GM12878 (cell line): Measurements from ENCODE around the gene SEMA3G. TPM values are rescaled to one million over a fixed set of nuclear protein-coding genes. Genes with fewer than 3 reads are reported as not detected.

ENCODE experiments used
- ESRRA ChIP-seq: IDR thresholded peaks from 2 replicates; pipeline ENCODE4 v1.6.1; 2012; ENCODE audit warnings: mild to moderate bottlenecking, low read length, improper control_type of control experiment
- HDGF ChIP-seq: fragments of 450-650 bp; IDR thresholded peaks from 2 replicates; pipeline ENCODE4 v1.6.1; 2016; ENCODE audit warnings: antibody characterized with exemption
- MTA3 ChIP-seq: IDR thresholded peaks from 2 replicates; pipeline ENCODE4 v1.6.1; 2012; ENCODE audit warnings: low read length, inconsistent platforms, borderline replicate concordance
- NFYA ChIP-seq: IDR thresholded peaks from 2 replicates; pipeline ENCODE4 v1.6.1; 2011; ENCODE audit warnings: low read depth, mild to moderate bottlenecking, low read length, improper control_type of control experiment, borderline replicate concordance
- PML ChIP-seq: IDR thresholded peaks from 2 replicates; pipeline ENCODE4 v1.6.1; 2012; ENCODE audit warnings: low read length, inconsistent platforms
- POLR2A ChIP-seq: IDR thresholded peaks from 2 replicates; pipeline ENCODE4 v1.6.1; 2011; ENCODE audit warnings: low read depth, mild to moderate bottlenecking, low read length
- SP1 ChIP-seq: IDR thresholded peaks from one replicate; pipeline ENCODE4 v1.6.1; 2011; ENCODE audit warnings: low read depth, low read length
- ZNF622 ChIP-seq: fragments of 450-650 bp; IDR thresholded peaks from 2 replicates; pipeline ENCODE4 v1.6.1; 2017; ENCODE audit warnings: mild to moderate bottlenecking, inconsistent platforms
- polyA plus RNA-seq, 11 experiments: library from polyadenylated mRNA; depleted of rRNA in 4 of 11; unstranded in 6 of 11; stranded (reverse) in 5 of 11; fragments of >200 nt; fragmentation: Nextera tagmentation in 4 of 11; fragmentation: Illumina TruSeq in 1 of 11; extraction: Ambion mirVana in 4 of 11; extraction: Trizol in 1 of 11; gene quantifications; 1 replicate in 1 of 11; 2 replicates in 10 of 11; pipeline versions ENCODE4 v1.2.1 to v1.2.3, GENCODE V29; 2011 to 2016; ENCODE audit warnings: inconsistent platforms in 2 of 11, missing spikeins in 2 of 11, low read depth in 1 of 11
- total RNA-seq, 4 experiments: library from RNA; depleted of rRNA in 3 of 4; stranded (reverse); fragments of >200 nt in 3 of 4; fragmentation: Illumina TruSeq in 1 of 4; extraction: Trizol in 1 of 4; gene quantifications; 2 replicates each; pipeline versions ENCODE4 v1.2.1 to v1.2.3, GENCODE V29; 2013 to 2021
- TF ChIP-seq, protein P1 (sequence below), 3 experiments: IDR thresholded peaks in 2 of 3; conservative IDR thresholded peaks in 1 of 3; 2 replicates each; pipeline ENCODE4 v1.5.1; 2011; ENCODE audit warnings: low read depth in 3 of 3, low read length in 3 of 3, mild to moderate bottlenecking in 3 of 3, control low read depth in 2 of 3, moderate library complexity in 2 of 3, inconsistent platforms in 1 of 3, mixed read lengths in 1 of 3; ENCODE audit not compliant: control insufficient read depth in 2 of 3, insufficient read depth in 1 of 3; ENCODE audit errors: extremely low read depth in 1 of 3
- TF ChIP-seq, protein P2 (sequence below): IDR thresholded peaks from 2 replicates; pipeline ENCODE4 v1.6.1; 2011; ENCODE audit warnings: borderline replicate concordance, low read depth, mild to moderate bottlenecking, moderate library complexity, mixed read lengths, low read length; ENCODE audit not compliant: insufficient read depth; ENCODE audit errors: extremely low read length
- TF ChIP-seq, protein P3 (sequence below): fragments of 450-650 bp; IDR thresholded peaks from 2 replicates; pipeline ENCODE4 v1.6.1; 2017; ENCODE audit warnings: borderline replicate concordance

Gene SEMA3G
- total and polyA plus RNA-seq, 10 of the 15 experiments (the other 5 are each of a cell fraction or from before 2014, with no cell fraction given), result 0.03 to 0.04 TPM; not detected in 8

DNA sequence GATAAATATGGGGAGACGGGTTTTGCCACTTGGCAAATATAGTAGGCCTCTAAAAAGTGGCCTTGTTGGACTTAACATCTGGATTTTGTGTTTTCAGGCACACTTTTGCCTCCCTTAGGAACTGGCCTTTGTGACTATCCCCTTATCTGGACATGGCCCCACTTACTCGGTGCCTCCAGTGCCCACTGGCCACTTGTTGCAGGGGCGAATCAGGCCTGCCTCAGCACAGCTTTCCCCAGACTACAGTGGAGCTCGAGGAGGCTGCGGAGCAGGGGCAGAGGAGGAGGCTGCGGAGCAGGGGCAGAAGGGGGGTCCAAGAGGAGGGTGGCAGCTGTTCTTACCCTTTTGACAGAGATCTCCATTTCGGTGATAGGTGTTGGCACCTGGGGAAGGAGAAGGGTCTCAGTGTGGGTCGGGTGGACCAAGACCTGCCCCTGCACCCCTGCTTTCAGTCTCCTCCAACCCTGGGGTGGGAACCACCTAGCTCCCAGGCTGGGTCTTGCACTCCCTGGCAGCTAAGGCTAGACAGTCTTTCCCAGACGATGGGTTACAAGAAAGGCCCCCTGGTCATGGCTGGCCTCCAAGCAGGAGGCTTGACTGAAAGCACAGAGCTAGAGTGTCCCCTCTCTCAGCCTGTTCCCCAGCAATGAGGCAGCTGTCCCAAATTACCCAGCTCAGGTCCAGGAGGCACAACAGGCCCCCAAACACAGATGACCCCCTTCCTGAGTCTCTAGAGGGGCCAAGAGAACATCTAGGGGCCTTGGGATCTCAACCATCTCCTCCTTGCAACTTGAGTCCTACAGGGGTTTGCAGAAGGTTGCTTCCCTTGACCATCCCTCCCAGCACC, 6.1 kb downstream of the SEMA3G start (continued):
- TF ChIP-seq, protein P1, sequence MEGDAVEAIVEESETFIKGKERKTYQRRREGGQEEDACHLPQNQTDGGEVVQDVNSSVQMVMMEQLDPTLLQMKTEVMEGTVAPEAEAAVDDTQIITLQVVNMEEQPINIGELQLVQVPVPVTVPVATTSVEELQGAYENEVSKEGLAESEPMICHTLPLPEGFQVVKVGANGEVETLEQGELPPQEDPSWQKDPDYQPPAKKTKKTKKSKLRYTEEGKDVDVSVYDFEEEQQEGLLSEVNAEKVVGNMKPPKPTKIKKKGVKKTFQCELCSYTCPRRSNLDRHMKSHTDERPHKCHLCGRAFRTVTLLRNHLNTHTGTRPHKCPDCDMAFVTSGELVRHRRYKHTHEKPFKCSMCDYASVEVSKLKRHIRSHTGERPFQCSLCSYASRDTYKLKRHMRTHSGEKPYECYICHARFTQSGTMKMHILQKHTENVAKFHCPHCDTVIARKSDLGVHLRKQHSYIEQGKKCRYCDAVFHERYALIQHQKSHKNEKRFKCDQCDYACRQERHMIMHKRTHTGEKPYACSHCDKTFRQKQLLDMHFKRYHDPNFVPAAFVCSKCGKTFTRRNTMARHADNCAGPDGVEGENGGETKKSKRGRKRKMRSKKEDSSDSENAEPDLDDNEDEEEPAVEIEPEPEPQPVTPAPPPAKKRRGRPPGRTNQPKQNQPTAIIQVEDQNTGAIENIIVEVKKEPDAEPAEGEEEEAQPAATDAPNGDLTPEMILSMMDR (IDR thresholded peaks at IDR 0.05 in 2 of 3, conservative IDR thresholded peaks at IDR 0.05 in 1 of 3; ENCODE audit: control insufficient read depth in 2 of 3, extremely low read depth in 1 of 3, insufficient read depth in 1 of 3, low read depth in 3 of 3, low read length in 3 of 3), result no peak
- TF ChIP-seq PML, result no peak
- TF ChIP-seq MTA3, result no peak
- TF ChIP-seq, protein P2, sequence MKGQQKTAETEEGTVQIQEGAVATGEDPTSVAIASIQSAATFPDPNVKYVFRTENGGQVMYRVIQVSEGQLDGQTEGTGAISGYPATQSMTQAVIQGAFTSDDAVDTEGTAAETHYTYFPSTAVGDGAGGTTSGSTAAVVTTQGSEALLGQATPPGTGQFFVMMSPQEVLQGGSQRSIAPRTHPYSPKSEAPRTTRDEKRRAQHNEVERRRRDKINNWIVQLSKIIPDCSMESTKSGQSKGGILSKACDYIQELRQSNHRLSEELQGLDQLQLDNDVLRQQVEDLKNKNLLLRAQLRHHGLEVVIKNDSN, result no peak
- no peak for TF ChIP-seq NFYA
- TF ChIP-seq ZNF622, result no peak
- TF ChIP-seq, protein P3, sequence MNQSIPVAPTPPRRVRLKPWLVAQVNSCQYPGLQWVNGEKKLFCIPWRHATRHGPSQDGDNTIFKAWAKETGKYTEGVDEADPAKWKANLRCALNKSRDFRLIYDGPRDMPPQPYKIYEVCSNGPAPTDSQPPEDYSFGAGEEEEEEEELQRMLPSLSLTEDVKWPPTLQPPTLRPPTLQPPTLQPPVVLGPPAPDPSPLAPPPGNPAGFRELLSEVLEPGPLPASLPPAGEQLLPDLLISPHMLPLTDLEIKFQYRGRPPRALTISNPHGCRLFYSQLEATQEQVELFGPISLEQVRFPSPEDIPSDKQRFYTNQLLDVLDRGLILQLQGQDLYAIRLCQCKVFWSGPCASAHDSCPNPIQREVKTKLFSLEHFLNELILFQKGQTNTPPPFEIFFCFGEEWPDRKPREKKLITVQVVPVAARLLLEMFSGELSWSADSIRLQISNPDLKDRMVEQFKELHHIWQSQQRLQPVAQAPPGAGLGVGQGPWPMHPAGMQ, result no peak
- no peak for TF ChIP-seq SP1
- TF ChIP-seq POLR2A, result no peak
- no peak for TF ChIP-seq ESRRA
- TF ChIP-seq HDGF, result no peak
- TF ChIP-seq, all 136 proteins: peak for 0
